Inflammatory macrophage treated with lipopolysaccharide for 4 hours (primary cell): ENCODE results near the gene KCNH4.
"Not testable (repeated sequence)": the region's sequence is repeated elsewhere in the genome, so short reads cannot be mapped to it uniquely, and the experiment has no call there.

Source experiments
- DNase-seq: peaks from one replicate; pipeline ENCODE4 v3.0.0-alpha.2; 2020

The KCNH4 gene

GRCh38 chr17:42180922-42181850, at the start of gene KCNH4:
KCNH4 (minus strand) TSS chr17:42181142; CDS start chr17:42180945, 197 bp downstream.
- DNase-seq, result peak; percentile 96

- DNase-seq, result no peak
Measured at GRCh38 chr17:42230225-42230624, 49.3 kb upstream of the KCNH4 start.

GRCh38 chr17:42227849-42228700, 47.1 kb upstream of the KCNH4 start:
- DNase-seq, result no peak

GRCh38 chr17:42225646-42226045, 44.7 kb upstream of the KCNH4 start:
- peak; percentile 27 for DNase-seq

- no peak for DNase-seq
Measured at GRCh38 chr17:42224651-42225050, 43.7 kb upstream of the KCNH4 start.

GRCh38 chr17:42221886-42222745, 41.2 kb upstream of the KCNH4 start:
- peak; percentile 59 for DNase-seq

GRCh38 chr17:42219280-42219679, 38.3 kb upstream of the KCNH4 start:
- not testable (repeated sequence) for DNase-seq

GRCh38 chr17:42214156-42214555, 33.2 kb upstream of the KCNH4 start:
- no peak for DNase-seq

- no peak for DNase-seq
Measured at GRCh38 chr17:42212382-42212781, 31.4 kb upstream of the KCNH4 start.

- DNase-seq, result not testable (repeated sequence)
Measured at GRCh38 chr17:42211921-42212341, 31.0 kb upstream of the KCNH4 start.

GRCh38 chr17:42210046-42210445, 29.1 kb upstream of the KCNH4 start:
- DNase-seq, result no peak

- DNase-seq, result peak; percentile 67
Measured at GRCh38 chr17:42206153-42206612, 25.2 kb upstream of the KCNH4 start.

- DNase-seq, result no peak
Measured at GRCh38 chr17:42203354-42203753, 22.4 kb upstream of the KCNH4 start.

GRCh38 chr17:42202696-42203095, 21.8 kb upstream of the KCNH4 start:
- no peak for DNase-seq

- no peak for DNase-seq
Measured at GRCh38 chr17:42202159-42202558, 21.2 kb upstream of the KCNH4 start.

- DNase-seq, result no peak
Measured at GRCh38 chr17:42201458-42201772, 20.5 kb upstream of the KCNH4 start.

- no peak for DNase-seq
Measured at GRCh38 chr17:42200706-42201457, 19.9 kb upstream of the KCNH4 start.

- no peak for DNase-seq
Measured at GRCh38 chr17:42199416-42200011, 18.6 kb upstream of the KCNH4 start.

- DNase-seq, result peak; percentile 88
Measured at GRCh38 chr17:42198897-42199296, 18.0 kb upstream of the KCNH4 start.

GRCh38 chr17:42197564-42198156, 16.7 kb upstream of the KCNH4 start:
- DNase-seq, result no peak
